ENCODE results near the gene SYNDIG1. TPM values are rescaled to one million over a fixed set of nuclear protein-coding genes. Genes with fewer than 3 reads are reported as not detected.

The SYNDIG1 gene
- total RNA-seq, 6 donors from 2014 or later = 0.30 to 0.37 (median 0.34) TPM; not detected in 3

DNA sequence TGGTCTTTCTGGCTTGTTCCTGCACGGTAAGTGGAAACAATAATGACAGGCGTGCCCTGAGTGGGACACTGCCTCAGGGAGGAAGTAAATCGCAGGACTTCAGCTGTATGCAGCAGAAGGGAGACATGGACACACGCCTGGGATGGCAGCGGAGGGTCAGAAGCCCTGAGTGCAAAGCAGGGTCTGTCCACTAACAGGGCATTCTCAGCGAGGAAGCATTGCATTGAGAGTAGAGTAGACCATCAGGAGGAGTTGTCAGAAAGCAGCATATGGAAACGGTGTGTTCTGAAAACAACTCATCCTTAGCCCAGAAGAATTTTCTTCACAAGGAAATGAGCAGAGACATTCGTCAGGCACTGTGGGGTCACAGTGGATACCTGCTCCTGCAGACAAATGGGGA is 134.0 kb downstream of the SYNDIG1 start:
- Histone ChIP-seq H3K4me3 (no peak overlapping the region), H3K27ac (no peak overlapping the region), H3K27me3 (no peaks in the 10 kb centered on the region), H3K36me3 (no peaks in the 10 kb centered on the region), H3K9me3 (peaks cover 0 to 11% (median 7%) of the 10 kb centered on the region in 4 donors), H3K4me1 (no peaks in the 10 kb centered on the region)
- WGBS, 2 donors = 81 to 82% methylated on average over 7 to 8 of the region's 8 CpGs
- ATAC-seq (ENCODE audit: low FRiP score in 2 of 2) = no peak
- DNase-seq = no peak
- TF ChIP-seq CTCF (IDR thresholded peaks at IDR 0.05) = no peak
- TF ChIP-seq EP300 (IDR thresholded peaks at IDR 0.05) = no peak
- TF ChIP-seq POLR2A (IDR thresholded peaks at IDR 0.05) = no peak
- no peak for TF ChIP-seq POLR2AphosphoS5 (IDR thresholded peaks at IDR 0.05)

DNA sequence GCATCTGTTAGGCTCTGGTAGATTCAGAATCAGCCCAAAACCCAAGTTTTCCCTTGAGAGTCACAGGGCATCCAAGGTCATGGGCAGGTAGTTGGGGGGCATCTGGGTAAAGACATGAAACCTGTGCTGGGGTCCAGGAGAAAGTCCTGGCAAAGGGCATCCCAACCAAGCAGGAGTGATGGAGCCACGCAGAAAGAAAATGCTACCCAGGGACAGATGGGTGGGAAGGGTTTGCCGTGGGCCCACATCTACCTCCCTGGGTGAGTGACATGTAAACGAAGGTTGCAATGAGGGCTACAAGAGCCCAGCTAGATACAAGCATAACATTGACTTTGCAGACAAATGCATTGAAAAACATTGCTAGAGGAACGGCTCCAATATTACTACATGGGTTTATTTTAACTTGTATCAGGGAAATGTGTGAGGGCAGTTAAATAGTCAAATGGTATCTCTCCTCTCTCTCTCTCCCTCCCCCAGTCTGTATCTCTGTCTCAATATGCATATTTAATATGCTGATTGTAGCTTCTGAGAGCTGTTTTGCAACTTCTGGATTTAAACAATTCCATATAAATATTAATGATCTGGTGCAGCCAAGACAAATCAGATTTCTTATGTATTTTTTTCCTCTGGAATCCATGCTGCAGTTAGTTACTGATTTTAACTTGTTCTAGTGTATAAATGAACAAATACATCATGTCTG is 135.7 kb downstream of the SYNDIG1 start:
- Histone ChIP-seq H3K36me3 (no peaks in the 10 kb centered on the region), H3K9me3 (peaks cover 0 to 8% (median 7%) of the 10 kb centered on the region in 4 donors), H3K4me1 (no peaks in the 10 kb centered on the region), H3K27ac (no peak overlapping the region), H3K27me3 (no peaks in the 10 kb centered on the region), H3K4me3 (no peak overlapping the region)
- DNase-seq = no peak
- no peak for ATAC-seq (ENCODE audit: low FRiP score in 2 of 2)
- TF ChIP-seq POLR2A (IDR thresholded peaks at IDR 0.05) = no peak
- no peak for TF ChIP-seq EP300 (IDR thresholded peaks at IDR 0.05)
- no peak for TF ChIP-seq CTCF (IDR thresholded peaks at IDR 0.05)
- TF ChIP-seq POLR2AphosphoS5 (IDR thresholded peaks at IDR 0.05) = no peak
- 66 to 69% methylated on average over 4 of the region's 4 CpGs for WGBS, 2 donors

DNA sequence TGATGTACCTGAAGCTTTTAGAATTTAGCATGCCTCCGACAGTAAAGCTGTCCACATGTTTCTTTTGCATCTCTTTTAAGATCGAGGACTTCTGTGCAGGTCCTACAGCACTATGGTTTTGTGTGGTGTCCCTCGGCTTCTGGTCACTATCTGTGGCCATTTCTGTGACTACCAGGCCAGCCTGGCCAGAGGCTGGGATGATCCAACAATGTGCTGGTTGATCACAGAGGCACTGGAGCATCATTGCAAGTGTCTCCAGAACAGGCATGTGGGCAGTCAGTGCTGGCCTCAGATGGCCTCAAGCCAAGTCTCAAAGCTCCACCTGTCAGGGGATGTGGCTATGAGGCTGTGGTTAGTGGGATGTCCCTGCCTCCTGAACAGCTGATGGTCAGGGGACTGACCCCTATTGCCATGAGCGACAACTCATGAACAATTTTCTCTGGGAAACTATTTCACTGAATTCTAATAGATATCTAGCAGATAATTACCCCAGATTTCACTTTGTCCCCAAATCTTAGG is 136.6 kb downstream of the SYNDIG1 start:
- Histone ChIP-seq H3K4me3 (no peak overlapping the region), H3K9me3 (peaks cover 0 to 3% (median 1%) of the 10 kb centered on the region in 4 donors), H3K27me3 (no peaks in the 10 kb centered on the region), H3K36me3 (no peaks in the 10 kb centered on the region), H3K27ac (no peak overlapping the region), H3K4me1 (no peaks in the 10 kb centered on the region)
- ATAC-seq (ENCODE audit: low FRiP score in 2 of 2) (no peak), DNase-seq (no peak)
- no peak for TF ChIP-seq EP300 (IDR thresholded peaks at IDR 0.05)
- no peak for TF ChIP-seq CTCF (IDR thresholded peaks at IDR 0.05)
- no peak for TF ChIP-seq POLR2A (IDR thresholded peaks at IDR 0.05)
- no peak for TF ChIP-seq POLR2AphosphoS5 (IDR thresholded peaks at IDR 0.05)
- WGBS, 2 donors = 85 to 91% methylated on average over 4 of the region's 4 CpGs

GRCh38 chr20:24607402-24607801 is 138.0 kb downstream of the SYNDIG1 start:
- Histone ChIP-seq H3K27me3 (no peaks in the 10 kb centered on the region), H3K36me3 (no peaks in the 10 kb centered on the region), H3K9me3 (no peaks in the 10 kb centered on the region), H3K27ac (no peak overlapping the region), H3K4me3 (no peak overlapping the region), H3K4me1 (no peaks in the 10 kb centered on the region)
- TF ChIP-seq POLR2AphosphoS5 (IDR thresholded peaks at IDR 0.05) (no peak), CTCF (IDR thresholded peaks at IDR 0.05) (no peak), EP300 (IDR thresholded peaks at IDR 0.05) (no peak)
- DNase-seq (no peak), ATAC-seq (ENCODE audit: low FRiP score in 2 of 2) (no peak)
- 88 to 89% methylated on average over 10 to 12 of the region's 12 CpGs for WGBS, 2 donors
